ENCODE data around the gene PPP4R2.

DNA sequence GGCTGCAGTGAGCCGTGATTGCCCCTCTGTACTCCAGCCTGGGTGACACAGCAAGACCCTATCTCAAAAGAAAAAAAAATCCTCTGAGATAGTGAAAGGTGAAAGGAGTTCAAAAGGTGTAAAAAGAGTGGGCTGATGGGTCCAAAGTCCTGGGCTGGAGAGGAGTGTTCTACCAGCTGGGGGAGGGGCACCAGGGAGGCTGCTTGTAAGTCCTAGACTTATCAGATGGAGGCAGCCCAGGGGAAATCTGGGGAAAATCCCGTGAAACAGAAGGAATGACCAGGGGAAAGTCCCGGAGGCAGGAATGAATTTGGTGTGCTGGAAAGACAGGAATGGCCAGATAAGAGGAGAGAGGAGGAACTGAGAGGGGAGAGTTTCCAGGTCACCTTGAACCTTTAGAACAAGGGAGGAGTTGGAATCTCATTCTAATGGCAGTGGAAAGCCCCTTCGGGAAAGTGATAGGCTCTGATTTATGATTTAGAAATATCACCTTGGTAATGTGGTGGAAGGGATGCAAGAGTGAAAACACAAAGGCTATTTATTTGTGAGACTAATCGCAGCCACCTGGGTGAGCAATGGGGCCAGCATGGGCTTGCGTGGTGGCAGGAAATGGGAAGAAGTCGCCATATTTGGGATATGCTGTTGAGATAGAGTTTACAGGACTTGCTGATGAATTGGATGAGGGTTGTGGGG lies 23.4 kb upstream of the PPP4R2 start:
- no peak for TF ChIP-seq POLR2A (IDR thresholded peaks at IDR 0.05)
- TF ChIP-seq, protein P1, sequence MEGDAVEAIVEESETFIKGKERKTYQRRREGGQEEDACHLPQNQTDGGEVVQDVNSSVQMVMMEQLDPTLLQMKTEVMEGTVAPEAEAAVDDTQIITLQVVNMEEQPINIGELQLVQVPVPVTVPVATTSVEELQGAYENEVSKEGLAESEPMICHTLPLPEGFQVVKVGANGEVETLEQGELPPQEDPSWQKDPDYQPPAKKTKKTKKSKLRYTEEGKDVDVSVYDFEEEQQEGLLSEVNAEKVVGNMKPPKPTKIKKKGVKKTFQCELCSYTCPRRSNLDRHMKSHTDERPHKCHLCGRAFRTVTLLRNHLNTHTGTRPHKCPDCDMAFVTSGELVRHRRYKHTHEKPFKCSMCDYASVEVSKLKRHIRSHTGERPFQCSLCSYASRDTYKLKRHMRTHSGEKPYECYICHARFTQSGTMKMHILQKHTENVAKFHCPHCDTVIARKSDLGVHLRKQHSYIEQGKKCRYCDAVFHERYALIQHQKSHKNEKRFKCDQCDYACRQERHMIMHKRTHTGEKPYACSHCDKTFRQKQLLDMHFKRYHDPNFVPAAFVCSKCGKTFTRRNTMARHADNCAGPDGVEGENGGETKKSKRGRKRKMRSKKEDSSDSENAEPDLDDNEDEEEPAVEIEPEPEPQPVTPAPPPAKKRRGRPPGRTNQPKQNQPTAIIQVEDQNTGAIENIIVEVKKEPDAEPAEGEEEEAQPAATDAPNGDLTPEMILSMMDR (IDR thresholded peaks at IDR 0.05), result no peak

Measured in breast epithelium (tissue), 3 donors.